OCI-LY3 (cell line): Measurements from ENCODE around the gene PSMD7.

Experiments used
- CTCF ChIP-seq: fragments of 200-600, 300-600 bp; sonication (generic); IDR thresholded peaks from 2 replicates; pipeline ENCODE4 v1.5.1; 2014; ENCODE audit warnings: antibody characterized with exemption, low read length, low read depth
- EZH2phosphoT487 ChIP-seq: fragments of 200-600 bp; shearing (Covaris generic); IDR thresholded peaks from 2 replicates; pipeline ENCODE4 v1.6.1; 2018; ENCODE audit warnings: antibody characterized with exemption, mixed run types, low read depth

DNA sequence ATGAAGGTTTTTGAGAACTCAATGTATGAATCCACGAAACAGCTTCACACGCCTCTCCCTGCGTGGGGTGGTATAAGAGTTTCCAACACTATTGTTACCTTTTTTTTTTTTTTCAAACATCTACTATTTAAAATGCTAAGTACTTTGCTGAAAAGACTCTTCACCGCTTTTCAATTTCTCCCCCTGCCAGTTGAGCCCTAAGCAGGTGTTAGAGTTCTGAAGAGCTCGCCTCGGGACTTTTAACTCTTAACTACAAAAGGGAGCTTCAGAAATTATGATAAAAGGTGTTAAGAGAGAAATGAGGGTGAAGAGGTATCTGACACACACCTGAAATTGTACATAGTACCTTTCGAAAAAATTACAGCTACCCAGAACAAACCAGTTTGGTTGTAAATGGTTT lies 20.9 kb upstream of the PSMD7 start:
- TF ChIP-seq CTCF (no peak), EZH2phosphoT487 (no peak)
